ENCODE results near the gene LDHAL6B. TPM values are rescaled to one million over a fixed set of nuclear protein-coding genes. Genes with fewer than 3 reads are reported as not detected.

The LDHAL6B gene
- total RNA-seq, 1 experiment from 2014 or later, result not detected

GRCh38 chr15:59243622-59244021 lies 37.0 kb downstream of the LDHAL6B start:
- no peak overlapping the region for H3K4me3 Mint-ChIP-seq (ENCODE audit: unreplicated experiment)
- H3K4me1 ChIP-seq, result peaks cover 5% of the 10 kb centered on the region; the same call in 1 of the 2 replicates
- no peaks in the 10 kb centered on the region for H3K27me3 ChIP-seq (replicated peaks; ENCODE audit: control insufficient read depth, insufficient read depth, low read length)
- H3K4me3 ChIP-seq (ENCODE audit: low read depth, low read length), result no peak overlapping the region
- H3K36me3 Mint-ChIP-seq (ENCODE audit: insufficient read depth, unreplicated experiment), result peaks cover 37% of the 10 kb centered on the region
- H3K9me3 Mint-ChIP-seq (ENCODE audit: unreplicated experiment), result no peaks in the 10 kb centered on the region
- ChIA-PET CTCF (no interaction called here), POLR2A (no interaction called here)
- no TSS peak for BruUV-seq (replicated peaks)
- no peaks in the 10 kb centered on the region for H3K27me3 Mint-ChIP-seq (ENCODE audit: insufficient read depth, unreplicated experiment)
- intact Hi-C loops (cut with micrococcal nuclease; ENCODE audit: unreplicated experiment), result no loop called here
- no peak for DNase-seq
- no peaks in the 10 kb centered on the region for H3K9me3 ChIP-seq
- peaks cover 7% of the 10 kb centered on the region for H3K4me1 Mint-ChIP-seq (ENCODE audit: low read depth, unreplicated experiment)
- TF ChIP-seq CTCF (IDR thresholded peaks at IDR 0.05; ENCODE audit: insufficient read depth in 1 of 2, low read depth in 1 of 2, low read length in 1 of 2, severe bottlenecking in 1 of 2, unreplicated experiment in 1 of 2), result no peak
- peaks cover 1% of the 10 kb centered on the region; the same call in 1 of the 2 replicates for H3K36me3 ChIP-seq (ENCODE audit: control insufficient read depth, insufficient read depth, low read length)
- no peak overlapping the region for H3K27ac Mint-ChIP-seq (ENCODE audit: unreplicated experiment)

- no peak for DNase-seq
- H3K4me3 Mint-ChIP-seq (ENCODE audit: unreplicated experiment), result no peak overlapping the region
- H3K36me3 Mint-ChIP-seq (ENCODE audit: insufficient read depth, unreplicated experiment), result peaks cover 42% of the 10 kb centered on the region
- TF ChIP-seq CTCF (IDR thresholded peaks at IDR 0.05; ENCODE audit: insufficient read depth in 1 of 2, low read depth in 1 of 2, low read length in 1 of 2, severe bottlenecking in 1 of 2, unreplicated experiment in 1 of 2), result no peak
- no peak overlapping the region for H3K27ac Mint-ChIP-seq (ENCODE audit: unreplicated experiment)
- intact Hi-C loops (cut with micrococcal nuclease; ENCODE audit: unreplicated experiment), result no loop called here
- no peaks in the 10 kb centered on the region for H3K9me3 Mint-ChIP-seq (ENCODE audit: unreplicated experiment)
- H3K36me3 ChIP-seq (ENCODE audit: control insufficient read depth, insufficient read depth, low read length), result peaks cover 1% of the 10 kb centered on the region; the same call in 1 of the 2 replicates
- no peaks in the 10 kb centered on the region for H3K9me3 ChIP-seq
- H3K4me1 ChIP-seq, result peaks cover 5% of the 10 kb centered on the region; the same call in 1 of the 2 replicates
- no peaks in the 10 kb centered on the region for H3K27me3 ChIP-seq (replicated peaks; ENCODE audit: control insufficient read depth, insufficient read depth, low read length)
- ChIA-PET CTCF (no interaction called here), POLR2A (no interaction called here)
- no peaks in the 10 kb centered on the region for H3K27me3 Mint-ChIP-seq (ENCODE audit: insufficient read depth, unreplicated experiment)
- H3K4me1 Mint-ChIP-seq (ENCODE audit: low read depth, unreplicated experiment), result peaks cover 7% of the 10 kb centered on the region
- no peak overlapping the region for H3K4me3 ChIP-seq (ENCODE audit: low read depth, low read length)
- no TSS peak for BruUV-seq (replicated peaks)
Observed at GRCh38 chr15:59244337-59244736, 37.7 kb downstream of the LDHAL6B start.

- Histone ChIP-seq H3K36me3 (ENCODE audit: control insufficient read depth, insufficient read depth, low read length) (peaks cover 1% of the 10 kb centered on the region; the same call in 1 of the 2 replicates), H3K4me3 (ENCODE audit: low read depth, low read length) (no peak overlapping the region), H3K27me3 (replicated peaks; ENCODE audit: control insufficient read depth, insufficient read depth, low read length) (no peaks in the 10 kb centered on the region), H3K4me1 (peaks cover 5% of the 10 kb centered on the region; the same call in 1 of the 2 replicates), H3K9me3 (no peaks in the 10 kb centered on the region)
- peaks cover 5% of the 10 kb centered on the region for H3K4me1 Mint-ChIP-seq (ENCODE audit: low read depth, unreplicated experiment)
- H3K36me3 Mint-ChIP-seq (ENCODE audit: insufficient read depth, unreplicated experiment), result peaks cover 48% of the 10 kb centered on the region
- BruUV-seq (replicated peaks), result no TSS peak
- no peak for TF ChIP-seq CTCF (IDR thresholded peaks at IDR 0.05; ENCODE audit: insufficient read depth in 1 of 2, low read depth in 1 of 2, low read length in 1 of 2, severe bottlenecking in 1 of 2, unreplicated experiment in 1 of 2)
- no peak for DNase-seq
- intact Hi-C loops (cut with micrococcal nuclease; ENCODE audit: unreplicated experiment), result no loop called here
- H3K9me3 Mint-ChIP-seq (ENCODE audit: unreplicated experiment), result no peaks in the 10 kb centered on the region
- H3K27me3 Mint-ChIP-seq (ENCODE audit: insufficient read depth, unreplicated experiment), result no peaks in the 10 kb centered on the region
- POLR2A ChIA-PET, result no interaction called here
- CTCF ChIA-PET, result no interaction called here
- H3K27ac Mint-ChIP-seq (ENCODE audit: unreplicated experiment), result no peak overlapping the region
- no peak overlapping the region for H3K4me3 Mint-ChIP-seq (ENCODE audit: unreplicated experiment)
Observed at GRCh38 chr15:59245559-59245958, 38.9 kb downstream of the LDHAL6B start.
